Measurements from ENCODE around the gene ABCC10.

DNA sequence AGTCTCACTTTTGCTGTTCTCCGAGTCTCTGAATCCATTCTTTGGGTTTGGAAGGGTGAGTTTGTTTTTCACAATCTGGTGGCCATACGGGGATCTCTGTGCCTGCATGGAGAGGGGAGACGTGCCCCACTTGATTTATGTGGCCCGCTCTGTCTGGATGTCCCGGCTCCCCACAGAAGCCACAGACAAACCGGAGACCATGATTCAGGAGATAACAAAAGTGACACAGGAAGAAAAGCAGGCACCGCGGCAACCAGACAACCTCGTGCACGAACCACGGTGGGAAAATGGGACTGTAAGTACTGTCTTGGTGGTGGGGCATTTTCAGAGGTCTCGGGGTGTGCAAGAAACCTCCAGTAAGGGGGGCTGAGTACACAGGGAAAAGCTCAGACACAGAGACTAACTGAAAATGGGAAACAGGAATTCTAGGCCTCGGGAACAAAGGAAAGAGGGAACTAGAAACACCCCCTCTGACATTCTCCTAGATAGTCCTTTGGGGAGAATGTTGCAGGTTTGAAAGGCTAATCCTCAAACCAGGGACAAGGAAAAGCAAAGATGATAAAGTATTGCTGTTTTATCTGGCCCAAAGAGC lies 35.8 kb upstream of the ABCC10 start:
- TF ChIP-seq, protein P1, sequence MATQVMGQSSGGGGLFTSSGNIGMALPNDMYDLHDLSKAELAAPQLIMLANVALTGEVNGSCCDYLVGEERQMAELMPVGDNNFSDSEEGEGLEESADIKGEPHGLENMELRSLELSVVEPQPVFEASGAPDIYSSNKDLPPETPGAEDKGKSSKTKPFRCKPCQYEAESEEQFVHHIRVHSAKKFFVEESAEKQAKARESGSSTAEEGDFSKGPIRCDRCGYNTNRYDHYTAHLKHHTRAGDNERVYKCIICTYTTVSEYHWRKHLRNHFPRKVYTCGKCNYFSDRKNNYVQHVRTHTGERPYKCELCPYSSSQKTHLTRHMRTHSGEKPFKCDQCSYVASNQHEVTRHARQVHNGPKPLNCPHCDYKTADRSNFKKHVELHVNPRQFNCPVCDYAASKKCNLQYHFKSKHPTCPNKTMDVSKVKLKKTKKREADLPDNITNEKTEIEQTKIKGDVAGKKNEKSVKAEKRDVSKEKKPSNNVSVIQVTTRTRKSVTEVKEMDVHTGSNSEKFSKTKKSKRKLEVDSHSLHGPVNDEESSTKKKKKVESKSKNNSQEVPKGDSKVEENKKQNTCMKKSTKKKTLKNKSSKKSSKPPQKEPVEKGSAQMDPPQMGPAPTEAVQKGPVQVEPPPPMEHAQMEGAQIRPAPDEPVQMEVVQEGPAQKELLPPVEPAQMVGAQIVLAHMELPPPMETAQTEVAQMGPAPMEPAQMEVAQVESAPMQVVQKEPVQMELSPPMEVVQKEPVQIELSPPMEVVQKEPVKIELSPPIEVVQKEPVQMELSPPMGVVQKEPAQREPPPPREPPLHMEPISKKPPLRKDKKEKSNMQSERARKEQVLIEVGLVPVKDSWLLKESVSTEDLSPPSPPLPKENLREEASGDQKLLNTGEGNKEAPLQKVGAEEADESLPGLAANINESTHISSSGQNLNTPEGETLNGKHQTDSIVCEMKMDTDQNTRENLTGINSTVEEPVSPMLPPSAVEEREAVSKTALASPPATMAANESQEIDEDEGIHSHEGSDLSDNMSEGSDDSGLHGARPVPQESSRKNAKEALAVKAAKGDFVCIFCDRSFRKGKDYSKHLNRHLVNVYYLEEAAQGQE (IDR thresholded peaks at IDR 0.05; ENCODE audit: low read depth, low read length): no peak
- TF ChIP-seq, protein P2, sequence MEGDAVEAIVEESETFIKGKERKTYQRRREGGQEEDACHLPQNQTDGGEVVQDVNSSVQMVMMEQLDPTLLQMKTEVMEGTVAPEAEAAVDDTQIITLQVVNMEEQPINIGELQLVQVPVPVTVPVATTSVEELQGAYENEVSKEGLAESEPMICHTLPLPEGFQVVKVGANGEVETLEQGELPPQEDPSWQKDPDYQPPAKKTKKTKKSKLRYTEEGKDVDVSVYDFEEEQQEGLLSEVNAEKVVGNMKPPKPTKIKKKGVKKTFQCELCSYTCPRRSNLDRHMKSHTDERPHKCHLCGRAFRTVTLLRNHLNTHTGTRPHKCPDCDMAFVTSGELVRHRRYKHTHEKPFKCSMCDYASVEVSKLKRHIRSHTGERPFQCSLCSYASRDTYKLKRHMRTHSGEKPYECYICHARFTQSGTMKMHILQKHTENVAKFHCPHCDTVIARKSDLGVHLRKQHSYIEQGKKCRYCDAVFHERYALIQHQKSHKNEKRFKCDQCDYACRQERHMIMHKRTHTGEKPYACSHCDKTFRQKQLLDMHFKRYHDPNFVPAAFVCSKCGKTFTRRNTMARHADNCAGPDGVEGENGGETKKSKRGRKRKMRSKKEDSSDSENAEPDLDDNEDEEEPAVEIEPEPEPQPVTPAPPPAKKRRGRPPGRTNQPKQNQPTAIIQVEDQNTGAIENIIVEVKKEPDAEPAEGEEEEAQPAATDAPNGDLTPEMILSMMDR (IDR thresholded peaks at IDR 0.05 in 2 of 3, conservative IDR thresholded peaks at IDR 0.05 in 1 of 3; ENCODE audit: control insufficient read depth in 2 of 3, extremely low read depth in 1 of 3, insufficient read depth in 1 of 3, low read depth in 3 of 3, low read length in 3 of 3): no peak
- TF ChIP-seq NRF1 (conservative IDR thresholded peaks at IDR 0.05; ENCODE audit: low read depth, low read length) (no peak), POLR2A (IDR thresholded peaks at IDR 0.05; ENCODE audit: low read depth, low read length) (no peak), POLR2AphosphoS5 (IDR thresholded peaks at IDR 0.05; ENCODE audit: low read length) (no peak), JUNB (IDR thresholded peaks at IDR 0.05) (no peak), CBFB (IDR thresholded peaks at IDR 0.05; ENCODE audit: low read depth) (no peak)
- TF ChIP-seq, protein P3, sequence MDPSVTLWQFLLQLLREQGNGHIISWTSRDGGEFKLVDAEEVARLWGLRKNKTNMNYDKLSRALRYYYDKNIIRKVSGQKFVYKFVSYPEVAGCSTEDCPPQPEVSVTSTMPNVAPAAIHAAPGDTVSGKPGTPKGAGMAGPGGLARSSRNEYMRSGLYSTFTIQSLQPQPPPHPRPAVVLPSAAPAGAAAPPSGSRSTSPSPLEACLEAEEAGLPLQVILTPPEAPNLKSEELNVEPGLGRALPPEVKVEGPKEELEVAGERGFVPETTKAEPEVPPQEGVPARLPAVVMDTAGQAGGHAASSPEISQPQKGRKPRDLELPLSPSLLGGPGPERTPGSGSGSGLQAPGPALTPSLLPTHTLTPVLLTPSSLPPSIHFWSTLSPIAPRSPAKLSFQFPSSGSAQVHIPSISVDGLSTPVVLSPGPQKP (IDR thresholded peaks at IDR 0.05; ENCODE audit: low read depth, low read length): no peak

Data from GM12878 (cell line).